ENCODE results near the gene AIP. TPM values are rescaled to one million over a fixed set of nuclear protein-coding genes. Genes with fewer than 3 reads are reported as not detected.

AIP gene
- total and polyA plus RNA-seq, 9 of the 15 experiments (the other 6 are each of a cell fraction or from before 2014, with no cell fraction given): 5.2 to 92.5 (median 52.7) TPM

DNA sequence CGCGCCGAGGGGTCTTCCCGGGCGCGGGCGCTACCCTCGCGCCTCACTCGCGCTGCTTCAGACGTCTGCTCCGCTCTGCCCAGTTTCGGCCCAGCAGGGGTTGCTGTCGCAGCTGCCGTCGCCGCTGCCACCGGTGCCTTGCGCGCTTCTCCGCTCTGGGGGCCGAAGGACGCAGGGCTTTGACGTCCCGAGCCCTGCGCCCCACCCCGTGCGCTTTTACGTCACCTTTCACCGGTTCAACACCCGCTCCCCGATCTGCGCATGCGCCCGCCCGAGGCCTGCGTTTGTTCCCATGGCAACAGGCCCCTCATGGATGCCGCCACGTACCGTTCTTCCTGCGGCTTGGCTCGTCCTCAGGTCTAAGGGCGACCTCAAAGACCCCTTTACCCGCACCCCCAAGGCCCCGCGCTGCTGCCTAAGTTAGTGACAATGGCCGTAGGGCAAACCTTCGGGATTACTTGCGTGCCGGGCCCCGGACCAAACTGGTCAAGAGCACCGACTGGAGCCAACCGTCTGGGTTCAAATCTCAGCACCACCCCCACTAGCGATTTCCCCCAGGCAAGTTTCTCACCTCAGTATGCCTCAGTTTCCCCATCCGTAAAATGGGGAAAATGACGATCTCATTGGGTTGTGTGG lies 25.8 kb downstream of the AIP start (continued):
- TF ChIP-seq, protein P1, sequence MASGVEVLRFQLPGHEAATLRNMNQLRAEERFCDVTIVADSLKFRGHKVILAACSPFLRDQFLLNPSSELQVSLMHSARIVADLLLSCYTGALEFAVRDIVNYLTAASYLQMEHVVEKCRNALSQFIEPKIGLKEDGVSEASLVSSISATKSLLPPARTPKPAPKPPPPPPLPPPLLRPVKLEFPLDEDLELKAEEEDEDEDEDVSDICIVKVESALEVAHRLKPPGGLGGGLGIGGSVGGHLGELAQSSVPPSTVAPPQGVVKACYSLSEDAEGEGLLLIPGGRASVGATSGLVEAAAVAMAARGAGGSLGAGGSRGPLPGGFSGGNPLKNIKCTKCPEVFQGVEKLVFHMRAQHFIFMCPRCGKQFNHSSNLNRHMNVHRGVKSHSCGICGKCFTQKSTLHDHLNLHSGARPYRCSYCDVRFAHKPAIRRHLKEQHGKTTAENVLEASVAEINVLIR (CRISPR knock-in tag; IDR thresholded peaks at IDR 0.05): peak; percentile 93
- TF ChIP-seq, protein P2, sequence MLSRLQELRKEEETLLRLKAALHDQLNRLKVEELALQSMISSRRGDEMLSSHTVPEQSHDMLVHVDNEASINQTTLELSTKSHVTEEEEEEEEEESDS (CRISPR knock-in tag; IDR thresholded peaks at IDR 0.05): no peak
- TF ChIP-seq, protein P3, sequence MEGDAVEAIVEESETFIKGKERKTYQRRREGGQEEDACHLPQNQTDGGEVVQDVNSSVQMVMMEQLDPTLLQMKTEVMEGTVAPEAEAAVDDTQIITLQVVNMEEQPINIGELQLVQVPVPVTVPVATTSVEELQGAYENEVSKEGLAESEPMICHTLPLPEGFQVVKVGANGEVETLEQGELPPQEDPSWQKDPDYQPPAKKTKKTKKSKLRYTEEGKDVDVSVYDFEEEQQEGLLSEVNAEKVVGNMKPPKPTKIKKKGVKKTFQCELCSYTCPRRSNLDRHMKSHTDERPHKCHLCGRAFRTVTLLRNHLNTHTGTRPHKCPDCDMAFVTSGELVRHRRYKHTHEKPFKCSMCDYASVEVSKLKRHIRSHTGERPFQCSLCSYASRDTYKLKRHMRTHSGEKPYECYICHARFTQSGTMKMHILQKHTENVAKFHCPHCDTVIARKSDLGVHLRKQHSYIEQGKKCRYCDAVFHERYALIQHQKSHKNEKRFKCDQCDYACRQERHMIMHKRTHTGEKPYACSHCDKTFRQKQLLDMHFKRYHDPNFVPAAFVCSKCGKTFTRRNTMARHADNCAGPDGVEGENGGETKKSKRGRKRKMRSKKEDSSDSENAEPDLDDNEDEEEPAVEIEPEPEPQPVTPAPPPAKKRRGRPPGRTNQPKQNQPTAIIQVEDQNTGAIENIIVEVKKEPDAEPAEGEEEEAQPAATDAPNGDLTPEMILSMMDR (IDR thresholded peaks at IDR 0.05 in 2 of 3, conservative IDR thresholded peaks at IDR 0.05 in 1 of 3; ENCODE audit: insufficient read depth in 2 of 3, low read depth in 1 of 3, low read length in 3 of 3): no peak
- TF ChIP-seq HDAC6 (IDR thresholded peaks at IDR 0.05; ENCODE audit: low read depth, low read length) (no peak), ZNF263 (CRISPR knock-in tag; IDR thresholded peaks at IDR 0.05; ENCODE audit: borderline replicate concordance) (no peak; the same call in 1 of the 2 replicates), SNIP1 (IDR thresholded peaks at IDR 0.05; ENCODE audit: low read depth) (no peak), GATAD2B (IDR thresholded peaks at IDR 0.05; ENCODE audit: borderline replicate concordance) (no peak), ELF2 (CRISPR knock-in tag; IDR thresholded peaks at IDR 0.05) (no peak), SNRNP70 (optimal IDR thresholded peaks at IDR 0.05; ENCODE audit: low read depth, low read length) (no peak), ZNF766 (CRISPR knock-in tag; conservative IDR thresholded peaks at IDR 0.05) (no peak), BRF1 (IDR thresholded peaks at IDR 0.05; ENCODE audit: borderline replicate concordance, extremely low read depth, insufficient read length) (no peak)
- TF ChIP-seq, protein P4, sequence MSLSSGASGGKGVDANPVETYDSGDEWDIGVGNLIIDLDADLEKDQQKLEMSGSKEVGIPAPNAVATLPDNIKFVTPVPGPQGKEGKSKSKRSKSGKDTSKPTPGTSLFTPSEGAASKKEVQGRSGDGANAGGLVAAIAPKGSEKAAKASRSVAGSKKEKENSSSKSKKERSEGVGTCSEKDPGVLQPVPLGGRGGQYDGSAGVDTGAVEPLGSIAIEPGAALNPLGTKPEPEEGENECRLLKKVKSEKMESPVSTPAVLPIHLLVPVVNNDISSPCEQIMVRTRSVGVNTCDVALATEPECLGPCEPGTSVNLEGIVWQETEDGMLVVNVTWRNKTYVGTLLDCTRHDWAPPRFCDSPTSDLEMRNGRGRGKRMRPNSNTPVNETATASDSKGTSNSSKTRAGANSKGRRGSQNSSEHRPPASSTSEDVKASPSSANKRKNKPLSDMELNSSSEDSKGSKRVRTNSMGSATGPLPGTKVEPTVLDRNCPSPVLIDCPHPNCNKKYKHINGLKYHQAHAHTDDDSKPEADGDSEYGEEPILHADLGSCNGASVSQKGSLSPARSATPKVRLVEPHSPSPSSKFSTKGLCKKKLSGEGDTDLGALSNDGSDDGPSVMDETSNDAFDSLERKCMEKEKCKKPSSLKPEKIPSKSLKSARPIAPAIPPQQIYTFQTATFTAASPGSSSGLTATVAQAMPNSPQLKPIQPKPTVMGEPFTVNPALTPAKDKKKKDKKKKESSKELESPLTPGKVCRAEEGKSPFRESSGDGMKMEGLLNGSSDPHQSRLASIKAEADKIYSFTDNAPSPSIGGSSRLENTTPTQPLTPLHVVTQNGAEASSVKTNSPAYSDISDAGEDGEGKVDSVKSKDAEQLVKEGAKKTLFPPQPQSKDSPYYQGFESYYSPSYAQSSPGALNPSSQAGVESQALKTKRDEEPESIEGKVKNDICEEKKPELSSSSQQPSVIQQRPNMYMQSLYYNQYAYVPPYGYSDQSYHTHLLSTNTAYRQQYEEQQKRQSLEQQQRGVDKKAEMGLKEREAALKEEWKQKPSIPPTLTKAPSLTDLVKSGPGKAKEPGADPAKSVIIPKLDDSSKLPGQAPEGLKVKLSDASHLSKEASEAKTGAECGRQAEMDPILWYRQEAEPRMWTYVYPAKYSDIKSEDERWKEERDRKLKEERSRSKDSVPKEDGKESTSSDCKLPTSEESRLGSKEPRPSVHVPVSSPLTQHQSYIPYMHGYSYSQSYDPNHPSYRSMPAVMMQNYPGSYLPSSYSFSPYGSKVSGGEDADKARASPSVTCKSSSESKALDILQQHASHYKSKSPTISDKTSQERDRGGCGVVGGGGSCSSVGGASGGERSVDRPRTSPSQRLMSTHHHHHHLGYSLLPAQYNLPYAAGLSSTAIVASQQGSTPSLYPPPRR (CRISPR knock-in tag; IDR thresholded peaks at IDR 0.05; ENCODE audit: borderline replicate concordance): no peak
- TF ChIP-seq, protein P5, sequence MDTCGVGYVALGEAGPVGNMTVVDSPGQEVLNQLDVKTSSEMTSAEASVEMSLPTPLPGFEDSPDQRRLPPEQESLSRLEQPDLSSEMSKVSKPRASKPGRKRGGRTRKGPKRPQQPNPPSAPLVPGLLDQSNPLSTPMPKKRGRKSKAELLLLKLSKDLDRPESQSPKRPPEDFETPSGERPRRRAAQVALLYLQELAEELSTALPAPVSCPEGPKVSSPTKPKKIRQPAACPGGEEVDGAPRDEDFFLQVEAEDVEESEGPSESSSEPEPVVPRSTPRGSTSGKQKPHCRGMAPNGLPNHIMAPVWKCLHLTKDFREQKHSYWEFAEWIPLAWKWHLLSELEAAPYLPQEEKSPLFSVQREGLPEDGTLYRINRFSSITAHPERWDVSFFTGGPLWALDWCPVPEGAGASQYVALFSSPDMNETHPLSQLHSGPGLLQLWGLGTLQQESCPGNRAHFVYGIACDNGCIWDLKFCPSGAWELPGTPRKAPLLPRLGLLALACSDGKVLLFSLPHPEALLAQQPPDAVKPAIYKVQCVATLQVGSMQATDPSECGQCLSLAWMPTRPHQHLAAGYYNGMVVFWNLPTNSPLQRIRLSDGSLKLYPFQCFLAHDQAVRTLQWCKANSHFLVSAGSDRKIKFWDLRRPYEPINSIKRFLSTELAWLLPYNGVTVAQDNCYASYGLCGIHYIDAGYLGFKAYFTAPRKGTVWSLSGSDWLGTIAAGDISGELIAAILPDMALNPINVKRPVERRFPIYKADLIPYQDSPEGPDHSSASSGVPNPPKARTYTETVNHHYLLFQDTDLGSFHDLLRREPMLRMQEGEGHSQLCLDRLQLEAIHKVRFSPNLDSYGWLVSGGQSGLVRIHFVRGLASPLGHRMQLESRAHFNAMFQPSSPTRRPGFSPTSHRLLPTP (IDR thresholded peaks at IDR 0.05; ENCODE audit: borderline replicate concordance, extremely low read depth, insufficient read length): no peak
- TF ChIP-seq, protein P6, sequence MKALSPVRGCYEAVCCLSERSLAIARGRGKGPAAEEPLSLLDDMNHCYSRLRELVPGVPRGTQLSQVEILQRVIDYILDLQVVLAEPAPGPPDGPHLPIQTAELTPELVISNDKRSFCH (CRISPR knock-in tag; IDR thresholded peaks at IDR 0.05): no peak
- TF ChIP-seq, protein P6 (tag; IDR thresholded peaks at IDR 0.05): no peak

Measured in K562 (cell line).